Hepatocyte (in vitro differentiated cells): ENCODE data around the gene OGG1. TPM values are rescaled to one million over a fixed set of nuclear protein-coding genes. Genes with fewer than 3 reads are reported as not detected.
A peak's percentile ranks its signal among the peaks of the same experiment; 100 is the strongest.

Experiments
- DNase-seq: peaks from one replicate; pipeline ENCODE4 v3.0.0-alpha.2; 2016; ENCODE audit warnings: low spot score
- H2AFZ ChIP-seq: fragments of 200-600 bp; sonication (generic); 2 replicates; pipeline ENCODE4 v1.6.0; 2016; ENCODE audit warnings: antibody characterized with exemption, mild to moderate bottlenecking
- H3K27ac ChIP-seq: fragments of 200-600 bp; sonication (generic); 2 replicates; pipeline ENCODE4 v1.5.1; 2016; ENCODE audit warnings: mild to moderate bottlenecking
- H3K27me3 ChIP-seq: fragments of 200-600 bp; sonication (generic); 2 replicates; pipeline ENCODE4 v1.6.1; 2016
- H3K36me3 ChIP-seq: fragments of 200-600 bp; sonication (generic); replicated peaks from 2 replicates; pipeline ENCODE4 v1.5.1; 2016; ENCODE audit warnings: low read depth; ENCODE audit not compliant: insufficient read depth
- H3K4me1 ChIP-seq: fragments of 200-600 bp; sonication (generic); 2 replicates; pipeline ENCODE4 v1.5.1; 2016; ENCODE audit warnings: mild to moderate bottlenecking, moderate library complexity; ENCODE audit not compliant: insufficient read depth
- H3K4me2 ChIP-seq: fragments of 200-600 bp; sonication (generic); 2 replicates; pipeline ENCODE4 v1.6.0; 2016
- H3K4me3 ChIP-seq: fragments of 200-600 bp; sonication (generic); 2 replicates; pipeline ENCODE4 v1.5.1; 2016; ENCODE audit warnings: mild to moderate bottlenecking
- H3K79me2 ChIP-seq: fragments of 200-600 bp; sonication (generic); 2 replicates; pipeline ENCODE4 v1.6.0; 2017; ENCODE audit warnings: mild to moderate bottlenecking
- H3K9me2 ChIP-seq: fragments of 200-600 bp; sonication (generic); replicated peaks from 2 replicates; pipeline ENCODE4 v1.6.0; 2017; ENCODE audit warnings: mild to moderate bottlenecking; ENCODE audit not compliant: insufficient read depth
- H3K9me3 ChIP-seq: fragments of 200-600 bp; sonication (generic); 2 replicates; pipeline ENCODE4 v1.5.1; 2016; ENCODE audit warnings: low read depth, mild to moderate bottlenecking
- H4K20me1 ChIP-seq: fragments of 200-600 bp; sonication (generic); 2 replicates; pipeline ENCODE4 v1.6.0; 2016; ENCODE audit warnings: mild to moderate bottlenecking; ENCODE audit not compliant: insufficient read depth, poor library complexity, severe bottlenecking
- CTCF ChIP-seq: fragments of 200-600 bp; sonication (generic); IDR thresholded peaks from 2 replicates; pipeline ENCODE4 v1.5.1; 2016; ENCODE audit warnings: antibody characterized with exemption, mild to moderate bottlenecking; ENCODE audit not compliant: poor library complexity
- EZH2 ChIP-seq: fragments of 200-600 bp; sonication (generic); IDR thresholded peaks from 2 replicates; pipeline ENCODE4 v1.6.1; 2016; ENCODE audit warnings: antibody characterized with exemption, mild to moderate bottlenecking, borderline replicate concordance
- EZH2phosphoT487 ChIP-seq: fragments of 200-600 bp; sonication (generic); IDR thresholded peaks from one replicate; pipeline ENCODE4 v1.6.1; 2018; ENCODE audit warnings: antibody characterized with exemption, mild to moderate bottlenecking, low read depth, moderate library complexity; ENCODE audit not compliant: unreplicated experiment, severe bottlenecking
- WGBS: methylation state at CpG from one replicate; pipeline ENCODE4 v1.1.6; 2016; ENCODE audit warnings: low lambda C conversion rate; ENCODE audit errors: missing lambda C conversion rate; 5-methylcytosine and 5-hydroxymethylcytosine counted together
- polyA plus RNA-seq: library from polyadenylated mRNA; unstranded; fragments of >200 nt; fragmentation: Nextera tagmentation; extraction: Ambion mirVana; gene quantifications from 2 replicates; pipeline ENCODE4 v1.2.1, GENCODE V29; 2016
- total RNA-seq: library from RNA; depleted of rRNA; stranded (reverse); fragments of >200 nt; gene quantifications from 2 replicates; pipeline ENCODE4 v1.2.3, GENCODE V29; 2014

The OGG1 gene
- total and polyA plus RNA-seq, 2 experiments from 2014 or later: 34.7 to 43.2 TPM

GRCh38 chr3:9713142-9713541 lies 36.6 kb upstream of the OGG1 start:
- Histone ChIP-seq H3K27ac (no peak overlapping the region), H3K4me2 (no peak overlapping the region), H3K4me1 (peaks cover 6% of the 10 kb centered on the region), H3K27me3 (peaks cover 4% of the 10 kb centered on the region), H3K79me2 (no peaks in the 10 kb centered on the region), H4K20me1 (no peaks in the 10 kb centered on the region), H3K4me3 (no peak overlapping the region), H3K9me3 (no peaks in the 10 kb centered on the region), H3K36me3 (no peaks in the 10 kb centered on the region), H2AFZ (no peak overlapping the region), H3K9me2 (no peaks in the 10 kb centered on the region)
- TF ChIP-seq EZH2phosphoT487 (no peak), CTCF (no peak), EZH2 (no peak)
- DNase-seq: no peak
- WGBS: 79% methylated on average over 4 of the region's 4 CpGs

- Histone ChIP-seq H3K27ac (peak overlapping the region; percentile 69), H3K4me2 (no peak overlapping the region), H2AFZ (peak overlapping the region; percentile 22), H4K20me1 (no peaks in the 10 kb centered on the region), H3K4me1 (peaks cover 6% of the 10 kb centered on the region), H3K27me3 (peaks cover 3% of the 10 kb centered on the region), H3K4me3 (no peak overlapping the region), H3K9me2 (no peaks in the 10 kb centered on the region), H3K36me3 (no peaks in the 10 kb centered on the region), H3K79me2 (no peaks in the 10 kb centered on the region), H3K9me3 (no peaks in the 10 kb centered on the region)
- WGBS: 27% methylated on average over 4 of the region's 4 CpGs
- peak; percentile 29 for DNase-seq
- no peak for TF ChIP-seq CTCF
- TF ChIP-seq EZH2phosphoT487: no peak
- no peak for TF ChIP-seq EZH2
Measured at GRCh38 chr3:9715136-9715535, 34.6 kb upstream of the OGG1 start.

- H3K4me3 ChIP-seq: no peak overlapping the region
- H3K4me2 ChIP-seq: peak overlapping the region; percentile 13
- peak overlapping the region; percentile 71 for H3K27ac ChIP-seq
- H3K27me3 ChIP-seq: no peaks in the 10 kb centered on the region
- H3K79me2 ChIP-seq: no peaks in the 10 kb centered on the region
- WGBS: 58% methylated on average over 6 of the region's 6 CpGs
- no peaks in the 10 kb centered on the region for H4K20me1 ChIP-seq
- peak; percentile 90 for DNase-seq
- H3K36me3 ChIP-seq: no peaks in the 10 kb centered on the region
- peaks cover 6% of the 10 kb centered on the region for H3K4me1 ChIP-seq
- H2AFZ ChIP-seq: peak overlapping the region; percentile 22
- H3K9me3 ChIP-seq: no peaks in the 10 kb centered on the region
- no peaks in the 10 kb centered on the region for H3K9me2 ChIP-seq
- no peak for TF ChIP-seq EZH2phosphoT487
- no peak for TF ChIP-seq EZH2
- TF ChIP-seq CTCF: peak; percentile 74
Measured at GRCh38 chr3:9715764-9716437, 33.9 kb upstream of the OGG1 start.
